Activated T-cell treated with anti-CD3 and anti-CD28 coated beads, Interleukin-2, amount 50 U/mL, for 24 hours (primary cell): ENCODE measurements around the gene PRM2.
A peak's percentile ranks its signal among the peaks of the same experiment; 100 is the strongest.

Experiments used
- DNase-seq: peaks from one replicate; pipeline ENCODE4 v3.0.0-alpha.2; 2020
- H3K27ac Mint-ChIP-seq: 2 replicates; pipeline ENCODE4 v1.8.0; 2020; ENCODE audit warnings: mild to moderate bottlenecking, mixed read lengths
- H3K27me3 Mint-ChIP-seq: 2 replicates; pipeline ENCODE4 v1.8.0; 2020; ENCODE audit warnings: mixed read lengths
- H3K36me3 Mint-ChIP-seq: 2 replicates; pipeline ENCODE4 v1.8.0; 2020; ENCODE audit warnings: low read depth, mixed read lengths
- H3K4me1 Mint-ChIP-seq: 2 replicates; pipeline ENCODE4 v1.8.0; 2020; ENCODE audit warnings: low read depth, mixed read lengths
- H3K4me3 Mint-ChIP-seq: 2 replicates; pipeline ENCODE4 v1.8.0; 2020; ENCODE audit warnings: mild to moderate bottlenecking, moderate library complexity, mixed read lengths
- H3K9me3 Mint-ChIP-seq: 2 replicates; pipeline ENCODE4 v1.8.0; 2020; ENCODE audit warnings: mixed read lengths

Gene PRM2

GRCh38 chr16:11310997-11311561 lies 34.8 kb upstream of the PRM2 start:
- H3K27ac Mint-ChIP-seq, result peak overlapping the region; percentile 76
- H3K4me3 Mint-ChIP-seq, result peak overlapping the region; percentile 25
- no peaks in the 10 kb centered on the region for H3K9me3 Mint-ChIP-seq
- DNase-seq, result no peak
- H3K27me3 Mint-ChIP-seq, result no peaks in the 10 kb centered on the region
- H3K4me1 Mint-ChIP-seq, result peaks cover 55% of the 10 kb centered on the region
- no peaks in the 10 kb centered on the region for H3K36me3 Mint-ChIP-seq

- no peak for DNase-seq
- no peaks in the 10 kb centered on the region for H3K36me3 Mint-ChIP-seq
- no peaks in the 10 kb centered on the region for H3K27me3 Mint-ChIP-seq
- no peak overlapping the region for H3K4me3 Mint-ChIP-seq
- no peaks in the 10 kb centered on the region for H3K9me3 Mint-ChIP-seq
- H3K4me1 Mint-ChIP-seq, result peaks cover 55% of the 10 kb centered on the region
- H3K27ac Mint-ChIP-seq, result peak overlapping the region; percentile 76
Observed at GRCh38 chr16:11310634-11310977, 34.3 kb upstream of the PRM2 start.

GRCh38 chr16:11309895-11310633 lies 33.8 kb upstream of the PRM2 start:
- H3K27ac Mint-ChIP-seq, result no peak overlapping the region
- no peaks in the 10 kb centered on the region for H3K27me3 Mint-ChIP-seq
- no peak overlapping the region for H3K4me3 Mint-ChIP-seq
- peaks cover 55% of the 10 kb centered on the region for H3K4me1 Mint-ChIP-seq
- DNase-seq, result no peak
- no peaks in the 10 kb centered on the region for H3K9me3 Mint-ChIP-seq
- no peaks in the 10 kb centered on the region for H3K36me3 Mint-ChIP-seq

- no peaks in the 10 kb centered on the region for H3K9me3 Mint-ChIP-seq
- H3K27ac Mint-ChIP-seq, result no peak overlapping the region
- H3K36me3 Mint-ChIP-seq, result no peaks in the 10 kb centered on the region
- no peaks in the 10 kb centered on the region for H3K27me3 Mint-ChIP-seq
- H3K4me3 Mint-ChIP-seq, result no peak overlapping the region
- no peak for DNase-seq
- peaks cover 53% of the 10 kb centered on the region for H3K4me1 Mint-ChIP-seq
Observed at GRCh38 chr16:11308493-11309283, 32.4 kb upstream of the PRM2 start.

DNA sequence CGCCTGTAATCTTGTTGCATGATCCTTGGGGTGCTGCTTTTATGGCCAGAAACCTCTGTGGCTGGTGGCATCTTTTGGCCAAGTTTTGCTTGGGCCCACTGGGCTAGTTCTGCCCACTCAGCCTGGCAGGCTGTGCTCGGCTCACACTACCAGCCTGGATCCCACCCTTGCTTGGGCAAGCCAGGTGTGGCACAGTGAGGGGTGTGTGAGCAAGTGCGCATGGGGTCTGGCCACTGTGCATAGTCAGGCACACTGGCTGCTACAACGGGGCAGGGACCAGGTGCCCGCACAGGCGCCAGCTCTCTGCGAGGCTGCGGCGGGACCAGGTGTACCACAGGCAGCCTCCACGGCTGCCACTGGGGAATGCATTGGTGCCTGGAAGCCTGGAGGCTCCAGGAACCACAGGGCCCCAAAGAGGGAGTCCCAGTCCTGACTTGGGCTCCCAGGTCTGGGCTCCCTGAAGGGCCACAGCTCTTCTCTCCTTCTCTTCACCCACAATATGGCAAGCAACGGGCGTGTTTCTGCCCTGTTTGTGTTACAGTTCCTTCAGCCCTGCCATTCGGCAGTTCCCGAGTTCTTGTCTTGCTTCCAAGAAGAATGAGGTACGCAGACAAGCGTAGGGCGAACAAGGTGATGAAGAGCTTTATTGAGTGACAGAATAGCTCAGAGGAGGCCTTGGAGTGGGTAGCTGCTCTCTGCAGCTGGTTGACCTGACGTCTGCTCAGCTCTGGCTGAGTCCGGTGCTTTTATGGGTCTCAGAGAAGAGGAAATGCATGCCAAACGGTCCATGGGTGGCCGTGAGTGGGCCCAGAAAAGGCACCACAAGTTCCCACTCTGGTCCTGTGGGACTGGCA lies 31.6 kb upstream of the PRM2 start:
- Mint-ChIP-seq H3K4me1 (peaks cover 44% of the 10 kb centered on the region), H3K27me3 (no peaks in the 10 kb centered on the region), H3K36me3 (no peaks in the 10 kb centered on the region), H3K9me3 (no peaks in the 10 kb centered on the region), H3K4me3 (no peak overlapping the region), H3K27ac (no peak overlapping the region)
- no peak for DNase-seq

DNA sequence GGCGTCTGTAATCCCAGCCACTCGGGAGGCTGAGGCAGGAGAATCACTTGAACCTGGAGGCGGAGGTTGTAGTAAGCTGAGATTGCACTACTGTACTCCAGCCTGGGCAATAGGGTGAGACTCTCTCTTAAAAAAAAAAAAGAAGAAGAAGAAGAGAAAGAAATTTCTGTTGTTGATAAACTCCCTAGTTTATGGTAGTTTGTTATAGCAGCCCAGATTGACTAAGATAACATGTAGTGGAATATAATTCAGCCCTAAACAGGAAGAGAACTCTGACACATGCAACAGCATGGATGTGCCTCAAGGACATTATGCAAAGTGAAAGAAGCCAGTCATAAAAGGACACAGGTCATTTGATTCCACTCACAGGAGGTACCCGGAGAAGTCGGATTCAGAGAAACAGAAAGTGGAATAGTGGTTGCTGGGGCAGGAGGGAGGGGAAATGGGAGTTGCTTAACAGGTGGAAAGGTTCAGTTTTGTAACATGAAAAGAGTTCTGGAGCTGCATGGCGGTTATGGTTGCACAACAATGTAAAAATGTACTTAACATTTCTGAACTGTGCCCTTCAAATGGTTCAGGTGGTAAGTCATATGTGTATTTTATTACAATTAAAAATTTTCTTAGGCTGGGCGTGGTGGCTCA lies 30.8 kb upstream of the PRM2 start:
- Mint-ChIP-seq H3K36me3 (no peaks in the 10 kb centered on the region), H3K4me3 (no peak overlapping the region), H3K9me3 (no peaks in the 10 kb centered on the region), H3K4me1 (peaks cover 37% of the 10 kb centered on the region), H3K27ac (no peak overlapping the region), H3K27me3 (no peaks in the 10 kb centered on the region)
- DNase-seq, result no peak

- H3K9me3 Mint-ChIP-seq, result no peaks in the 10 kb centered on the region
- peaks cover 31% of the 10 kb centered on the region for H3K4me1 Mint-ChIP-seq
- DNase-seq, result no peak
- no peaks in the 10 kb centered on the region for H3K36me3 Mint-ChIP-seq
- H3K4me3 Mint-ChIP-seq, result no peak overlapping the region
- no peak overlapping the region for H3K27ac Mint-ChIP-seq
- H3K27me3 Mint-ChIP-seq, result no peaks in the 10 kb centered on the region
Observed at GRCh38 chr16:11306381-11306780, 30.1 kb upstream of the PRM2 start.

GRCh38 chr16:11303405-11304138 lies 27.3 kb upstream of the PRM2 start:
- H3K27me3 Mint-ChIP-seq, result no peaks in the 10 kb centered on the region
- H3K9me3 Mint-ChIP-seq, result no peaks in the 10 kb centered on the region
- peaks cover 14% of the 10 kb centered on the region for H3K4me1 Mint-ChIP-seq
- no peak overlapping the region for H3K27ac Mint-ChIP-seq
- no peak overlapping the region for H3K4me3 Mint-ChIP-seq
- DNase-seq, result no peak
- H3K36me3 Mint-ChIP-seq, result no peaks in the 10 kb centered on the region

GRCh38 chr16:11302977-11303376 lies 26.7 kb upstream of the PRM2 start:
- Mint-ChIP-seq H3K4me1 (peaks cover 15% of the 10 kb centered on the region), H3K9me3 (no peaks in the 10 kb centered on the region), H3K27me3 (no peaks in the 10 kb centered on the region), H3K27ac (no peak overlapping the region), H3K4me3 (no peak overlapping the region), H3K36me3 (no peaks in the 10 kb centered on the region)
- no peak for DNase-seq

DNA sequence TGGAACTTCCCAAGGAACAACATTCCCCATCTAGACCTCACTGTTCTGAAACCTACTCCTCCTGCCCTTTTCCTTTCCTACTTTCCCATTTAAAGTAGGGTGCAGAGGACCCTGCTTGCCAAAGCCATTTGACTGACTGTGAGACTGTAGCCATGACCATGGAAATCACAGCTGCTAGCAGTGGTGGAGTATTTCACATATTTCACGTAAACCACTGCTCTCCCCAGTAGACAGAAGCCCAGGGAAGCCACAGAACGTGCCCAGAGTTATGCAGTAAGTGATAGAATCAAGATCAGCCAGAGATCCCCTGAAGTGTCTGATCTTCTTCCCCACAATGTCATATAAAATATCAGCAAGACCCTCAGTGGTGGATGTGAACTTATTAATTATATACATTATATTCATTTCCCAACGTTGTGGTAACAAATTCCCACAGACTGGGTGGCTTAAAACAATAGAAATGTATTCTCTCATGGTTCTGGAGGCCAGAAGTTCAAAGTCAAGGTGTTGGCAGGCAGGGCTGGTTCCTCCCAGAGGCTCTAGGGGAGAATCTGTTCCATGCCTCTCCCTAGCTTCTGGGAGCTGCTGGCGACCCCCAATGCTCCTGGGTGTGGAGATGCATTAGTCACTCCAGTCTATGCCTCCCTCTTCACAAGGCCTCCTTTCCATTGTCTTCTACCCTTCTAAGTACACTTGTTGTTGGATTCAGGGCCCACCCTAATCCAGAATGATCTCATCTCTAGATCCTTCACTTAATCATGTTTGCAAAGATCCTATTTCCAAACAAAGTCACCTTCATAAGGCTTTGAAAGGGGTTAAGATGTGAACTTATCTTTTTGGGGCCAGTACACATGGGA lies 25.6 kb upstream of the PRM2 start:
- Mint-ChIP-seq H3K4me1 (peaks cover 20% of the 10 kb centered on the region), H3K27ac (no peak overlapping the region)

DNA sequence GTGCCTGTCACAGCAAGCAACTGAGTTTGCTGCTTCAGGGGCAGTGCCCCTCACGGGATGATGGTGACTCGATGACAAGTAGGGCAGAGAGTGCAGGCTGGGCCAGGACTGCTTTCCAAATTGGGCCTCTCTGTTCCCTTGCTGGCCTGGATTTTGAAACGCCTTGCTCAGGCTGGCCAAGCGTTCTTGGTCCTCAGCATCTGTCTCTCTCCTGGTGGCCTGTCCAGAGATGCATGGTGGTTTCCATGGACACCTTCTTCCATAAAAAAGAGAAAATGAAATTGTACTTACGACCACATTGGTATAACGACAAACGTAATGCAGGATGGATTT lies 24.2 kb upstream of the PRM2 start:
- DNase-seq, result no peak
- H3K4me1 Mint-ChIP-seq, result peaks cover 26% of the 10 kb centered on the region
- H3K4me3 Mint-ChIP-seq, result no peak overlapping the region
- H3K36me3 Mint-ChIP-seq, result no peaks in the 10 kb centered on the region
- H3K27me3 Mint-ChIP-seq, result no peaks in the 10 kb centered on the region
- no peak overlapping the region for H3K27ac Mint-ChIP-seq
- no peaks in the 10 kb centered on the region for H3K9me3 Mint-ChIP-seq

More for the DNA sequence above, 25.6 kb upstream of the PRM2 start:
- Mint-ChIP-seq H3K4me3 (no peak overlapping the region), H3K36me3 (no peaks in the 10 kb centered on the region), H3K9me3 (no peaks in the 10 kb centered on the region), H3K27me3 (no peaks in the 10 kb centered on the region)
- DNase-seq, result no peak

- Mint-ChIP-seq H3K27me3 (no peaks in the 10 kb centered on the region), H3K4me3 (no peak overlapping the region), H3K4me1 (peaks cover 28% of the 10 kb centered on the region), H3K36me3 (no peaks in the 10 kb centered on the region), H3K27ac (peak overlapping the region; percentile 52), H3K9me3 (no peaks in the 10 kb centered on the region)
- no peak for DNase-seq
Observed at GRCh38 chr16:11299865-11300559, 23.7 kb upstream of the PRM2 start.
